AG04449 (cell line): ENCODE data around the gene ATP8A2.

Source experiments
- CTCF ChIA-PET: fragments of 350-600 bp; formaldehyde crosslinking; extraction: SDS; loops from one replicate; lab custom pipeline; 2021; ENCODE audit warnings: antibody characterized with exemption; lab: Yijun Ruan, JAX
- POLR2A ChIA-PET: fragments of 400-600, 350-600 bp; formaldehyde crosslinking; extraction: SDS; loops from one replicate; lab custom pipeline; 2020; ENCODE audit warnings: antibody characterized with exemption, inconsistent platforms; lab: Yijun Ruan, JAX
- DNase-seq: peaks from one replicate; pipeline ENCODE4 v3.0.0-alpha.2; 2010; ENCODE audit warnings: low read depth, low spot score
- H3K4me3 ChIP-seq: 2 replicates; pipeline ENCODE4 v1.5.1; 2011; ENCODE audit warnings: low read depth, mild to moderate bottlenecking, control low read depth, low read length
- CTCF ChIP-seq: IDR thresholded peaks from one replicate; pipeline ENCODE4 v1.5.1; 2011; ENCODE audit warnings: mild to moderate bottlenecking, moderate library complexity, low read length, control low read depth, inconsistent platforms; ENCODE audit not compliant: insufficient read depth; ENCODE audit errors: missing control alignments

ATP8A2 gene

GRCh38 chr13:25800523-25800922 lies 428.7 kb downstream of the ATP8A2 start:
- no peak for TF ChIP-seq CTCF
- no peak overlapping the region for H3K4me3 ChIP-seq
- no peak for DNase-seq
- ChIA-PET POLR2A (no interaction called here), CTCF (no interaction called here)

- POLR2A ChIA-PET = no interaction called here
These were observed 430.8 kb downstream of the ATP8A2 start for GRCh38 chr13:25802579-25802978.

GRCh38 chr13:25803641-25804040 lies 431.9 kb downstream of the ATP8A2 start:
- ChIA-PET CTCF (no interaction called here), POLR2A (no interaction called here)
- DNase-seq = no peak
- H3K4me3 ChIP-seq = no peak overlapping the region
- no peak for TF ChIP-seq CTCF

More at GRCh38 chr13:25802579-25802978, 430.8 kb downstream of the ATP8A2 start:
- H3K4me3 ChIP-seq = no peak overlapping the region
- CTCF ChIA-PET = no interaction called here
- no peak for TF ChIP-seq CTCF
- no peak for DNase-seq

- ChIA-PET CTCF (no interaction called here), POLR2A (no interaction called here)
- H3K4me3 ChIP-seq = no peak overlapping the region
- TF ChIP-seq CTCF = no peak
- no peak for DNase-seq
These were observed 434.6 kb downstream of the ATP8A2 start for GRCh38 chr13:25806264-25806974.

- H3K4me3 ChIP-seq = no peak overlapping the region
- ChIA-PET POLR2A (no interaction called here), CTCF (no interaction called here)
- DNase-seq = no peak
- TF ChIP-seq CTCF = no peak
These were observed 435.8 kb downstream of the ATP8A2 start for GRCh38 chr13:25807562-25807961.

- POLR2A ChIA-PET = no interaction called here
- CTCF ChIA-PET = no interaction called here
- DNase-seq = no peak
- TF ChIP-seq CTCF = no peak
- H3K4me3 ChIP-seq = no peak overlapping the region
These were observed 439.7 kb downstream of the ATP8A2 start for GRCh38 chr13:25811506-25811905.
